SIG-M5 treated with dmso at 0.1 percent for 504 hours (cell line): ENCODE measurements around the gene KIF3A.

Experiments used
- DNase-seq: peaks from one replicate; lab custom pipeline; 2025; ENCODE audit not compliant: unreplicated experiment; lab: John Stamatoyannopoulos, UW

Gene KIF3A

DNA sequence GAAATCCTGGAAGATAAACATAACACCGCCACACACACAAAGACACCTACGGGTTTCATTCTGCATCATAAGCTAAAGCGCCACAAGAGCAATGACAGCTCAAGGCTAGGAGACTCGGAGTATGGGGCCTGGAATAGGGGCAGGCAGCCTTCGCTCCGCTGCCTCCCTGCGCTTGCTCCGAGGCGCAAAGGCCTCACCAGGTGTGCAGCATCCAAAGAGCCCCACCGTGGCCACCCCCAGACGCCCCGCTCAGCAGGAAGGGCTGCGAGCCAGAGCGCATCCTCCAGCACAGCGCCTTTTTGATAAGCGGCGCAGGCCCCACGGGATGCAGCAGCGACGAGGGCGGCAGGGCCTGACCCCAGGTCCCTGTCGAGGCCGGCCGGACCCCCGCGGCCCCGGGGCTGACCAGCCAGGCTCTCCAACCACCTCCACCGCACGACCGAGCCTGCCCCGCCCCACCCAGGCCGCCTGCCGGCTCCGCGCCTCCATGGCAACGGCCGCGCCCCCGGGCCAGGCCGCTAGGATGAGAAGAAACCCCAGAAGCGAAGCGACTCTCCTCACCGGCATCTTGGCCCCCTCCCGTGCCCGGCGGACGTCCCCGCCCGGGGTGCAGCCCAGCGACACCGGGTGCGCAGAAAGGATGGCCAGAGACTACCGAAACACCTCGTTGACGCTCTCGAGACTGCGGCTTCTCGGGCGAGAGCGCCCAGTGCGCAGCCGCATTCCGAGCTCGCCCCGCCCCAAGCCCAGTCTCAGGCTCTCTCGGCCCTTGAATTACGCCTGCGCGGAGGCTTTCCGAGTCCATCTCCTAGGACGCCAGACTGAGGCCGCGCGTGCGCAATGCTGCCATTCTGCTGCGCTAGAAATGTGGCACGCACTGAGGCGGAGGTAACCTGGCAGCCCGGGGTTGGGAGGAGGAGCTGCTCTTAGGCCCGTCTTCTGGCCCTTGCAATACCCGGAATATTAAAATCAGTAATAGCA is at the start of gene KIF3A:
TSS of gene KIF3A (minus strand) at position 694 of the 981 bp plus-strand sequence. CDS start at position 567, 127 bp downstream.
- peak; percentile 95 for DNase-seq

DNA sequence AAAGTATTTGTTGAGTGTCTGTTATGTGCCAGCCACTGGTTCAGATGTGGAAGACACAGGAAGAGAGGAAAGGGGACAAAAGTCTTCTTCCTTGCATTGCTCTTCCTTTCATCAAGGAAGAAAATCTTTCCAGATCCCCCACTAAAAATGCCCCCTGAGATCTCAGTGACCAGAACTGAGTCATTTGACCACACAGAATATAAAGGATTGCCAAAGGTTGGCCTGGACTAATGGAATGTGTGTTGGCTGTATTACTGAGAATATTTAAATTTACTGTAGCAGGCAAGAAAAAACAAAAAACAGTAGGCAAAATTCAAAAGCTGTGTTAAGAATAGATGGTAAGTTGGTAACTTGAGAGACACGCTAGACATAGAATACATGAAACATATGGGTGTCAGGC is 49.7 kb upstream of the KIF3A start:
- no peak for DNase-seq

DNA sequence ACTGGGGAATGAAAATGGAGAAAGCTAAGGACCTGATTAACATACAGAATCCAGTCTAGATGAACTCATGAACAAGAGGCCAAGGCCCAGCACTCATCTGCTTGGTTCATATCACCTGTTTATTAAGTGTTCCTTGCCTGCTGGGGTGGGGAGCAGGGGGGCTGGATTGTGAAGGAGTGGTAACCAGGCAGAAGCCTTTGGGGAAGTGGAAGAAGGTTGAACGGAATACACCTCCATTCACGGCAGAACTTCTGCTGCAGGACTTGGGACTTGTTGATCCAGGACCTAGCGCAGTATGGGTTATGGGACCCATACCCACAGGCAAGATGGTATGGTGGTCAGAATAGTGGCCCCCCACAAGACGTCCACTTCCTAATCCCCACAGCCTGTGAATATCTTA is 48.5 kb upstream of the KIF3A start:
- DNase-seq: no peak

GRCh38 chr5:132785365-132785764 is 48.0 kb upstream of the KIF3A start:
- DNase-seq: no peak

- DNase-seq: peak; percentile 67
These were observed 44.8 kb upstream of the KIF3A start for GRCh38 chr5:132782101-132782500.

- DNase-seq: no peak
These were observed 43.7 kb upstream of the KIF3A start for GRCh38 chr5:132781029-132781428.

DNA sequence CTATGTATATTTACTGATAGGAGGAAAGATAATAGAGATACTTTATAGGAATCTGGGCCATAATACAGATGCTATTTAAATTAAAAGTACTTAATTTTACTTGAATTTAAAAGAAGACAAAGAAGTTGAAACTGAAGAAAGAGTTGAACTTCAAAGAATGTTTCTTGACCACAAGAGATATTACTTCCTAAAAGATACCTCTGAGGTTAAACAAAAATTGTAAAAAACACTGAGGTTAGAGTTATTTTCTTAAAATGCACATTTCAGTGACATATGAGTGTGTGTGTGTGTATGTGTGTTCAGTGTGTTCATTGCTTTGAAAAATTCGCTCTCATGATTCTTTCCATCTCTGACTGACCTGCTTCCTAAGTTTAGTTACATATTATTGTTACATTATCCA is 43.2 kb upstream of the KIF3A start:
- DNase-seq: no peak

- no peak for DNase-seq
These were observed 42.6 kb upstream of the KIF3A start for GRCh38 chr5:132779961-132780360.

DNA sequence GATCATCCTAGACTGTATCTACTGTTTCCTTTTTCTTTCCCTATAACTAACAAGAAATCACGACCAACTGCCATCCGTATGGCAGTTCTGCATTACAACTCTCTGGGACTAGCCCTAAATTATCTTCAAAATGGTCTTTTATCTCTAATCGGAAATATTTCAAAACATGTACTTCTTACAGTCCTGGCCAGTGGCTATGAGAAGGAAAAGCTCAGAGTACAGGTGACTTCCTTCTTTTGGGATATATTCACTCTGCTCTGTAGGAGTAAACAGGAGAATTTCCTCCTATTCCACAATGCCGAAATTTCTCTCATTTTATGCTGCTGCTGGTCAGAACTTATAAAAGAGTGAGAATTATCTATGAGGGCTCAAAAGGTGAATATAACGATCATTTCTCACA is 41.5 kb upstream of the KIF3A start:
- no peak for DNase-seq

- DNase-seq: no peak
These were observed 40.8 kb upstream of the KIF3A start for GRCh38 chr5:132778129-132778528.

DNA sequence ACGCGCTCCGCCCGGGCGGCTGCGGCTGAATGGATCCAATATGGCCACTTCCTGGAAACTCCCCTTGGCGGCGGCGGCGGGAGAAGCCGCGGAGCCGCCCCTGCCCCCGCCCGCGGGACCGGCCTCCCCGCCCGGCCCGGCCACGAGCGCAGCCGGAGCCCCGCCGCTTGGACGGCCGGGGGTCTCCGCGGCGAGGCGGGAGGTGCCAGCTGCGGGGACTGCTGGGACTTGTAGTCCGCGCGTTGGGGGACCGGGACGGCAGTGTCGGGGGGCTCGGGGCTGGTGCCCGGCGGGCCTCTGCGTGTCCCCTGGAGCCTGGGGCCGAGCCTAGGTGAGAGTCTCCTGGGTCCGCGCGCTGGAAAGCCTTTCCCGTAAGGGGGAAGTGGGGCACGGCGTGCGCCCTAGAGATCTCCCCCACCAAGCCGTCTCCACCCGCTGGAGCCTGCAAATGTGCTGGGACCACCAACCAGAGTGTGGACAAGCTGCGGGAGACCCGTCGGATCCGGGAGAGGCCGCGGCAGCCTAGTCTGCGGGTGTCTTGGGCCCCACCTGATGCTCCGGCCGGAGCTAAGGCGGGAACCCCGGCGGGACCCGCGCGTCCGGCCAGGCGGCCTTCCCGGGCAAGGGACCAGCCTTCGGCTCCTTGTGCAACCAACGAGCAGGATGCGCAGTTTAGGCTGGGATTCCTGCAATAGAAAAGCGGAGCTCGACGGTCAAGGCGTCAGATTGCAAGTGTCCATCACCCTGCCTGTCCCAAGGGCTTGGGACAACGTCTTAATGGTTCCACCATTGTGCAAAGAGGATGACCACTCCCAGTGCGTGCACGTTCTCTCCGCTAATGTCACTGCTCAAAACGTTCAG is 40.1 kb upstream of the KIF3A start, which contains the start of gene SEPTIN8:
TSS of gene SEPTIN8 (minus strand) at position 31 of the 861 bp plus-strand sequence. CDS start 102 bp downstream, outside the sequence.
- peak; percentile 26 for DNase-seq

GRCh38 chr5:132776938-132777208 is 39.5 kb upstream of the KIF3A start:
- DNase-seq: no peak

GRCh38 chr5:132776131-132776937 is 39.0 kb upstream of the KIF3A start:
- no peak for DNase-seq

- no peak for DNase-seq
These were observed 38.2 kb upstream of the KIF3A start for GRCh38 chr5:132775476-132775961.

GRCh38 chr5:132774896-132775295 is 37.5 kb upstream of the KIF3A start:
- no peak for DNase-seq

- DNase-seq: no peak
These were observed 37.1 kb upstream of the KIF3A start for GRCh38 chr5:132774406-132774805.

DNA sequence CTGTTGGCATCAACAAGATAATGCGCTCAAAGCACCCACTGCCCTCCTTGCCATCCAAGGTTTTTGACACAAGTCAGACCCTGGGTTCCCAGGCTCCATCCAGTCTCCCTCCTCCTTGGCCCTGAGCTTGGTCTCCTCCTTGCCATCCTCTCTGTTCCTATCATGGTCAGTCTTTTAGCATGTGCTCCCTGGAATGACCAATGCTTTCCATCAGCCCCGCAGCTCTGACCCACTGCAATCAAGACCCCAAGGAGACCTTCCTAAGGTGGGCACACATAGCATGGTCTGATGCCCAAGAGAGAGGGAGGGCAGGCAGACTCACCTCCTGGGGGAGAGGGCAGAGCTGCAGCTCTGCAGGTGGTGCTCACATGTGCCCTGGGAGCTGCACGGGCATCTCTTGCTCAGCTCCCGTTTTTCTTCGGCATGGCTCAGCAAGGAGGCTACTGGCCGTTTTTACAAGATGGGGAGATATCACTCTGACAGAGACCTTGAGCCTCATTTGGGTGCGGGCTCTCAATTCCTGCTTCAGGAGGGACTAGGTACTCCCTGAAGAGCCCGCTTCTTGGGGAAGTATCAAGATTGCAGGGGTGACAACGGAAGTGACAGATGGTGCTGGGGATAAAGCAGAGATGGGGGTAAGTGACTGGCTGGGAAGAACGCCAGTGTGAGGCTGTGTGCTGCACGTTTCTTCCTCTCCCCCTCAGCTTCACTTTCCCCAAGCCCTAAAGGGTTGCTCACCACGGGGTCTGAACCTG is 36.4 kb upstream of the KIF3A start:
- no peak for DNase-seq

DNA sequence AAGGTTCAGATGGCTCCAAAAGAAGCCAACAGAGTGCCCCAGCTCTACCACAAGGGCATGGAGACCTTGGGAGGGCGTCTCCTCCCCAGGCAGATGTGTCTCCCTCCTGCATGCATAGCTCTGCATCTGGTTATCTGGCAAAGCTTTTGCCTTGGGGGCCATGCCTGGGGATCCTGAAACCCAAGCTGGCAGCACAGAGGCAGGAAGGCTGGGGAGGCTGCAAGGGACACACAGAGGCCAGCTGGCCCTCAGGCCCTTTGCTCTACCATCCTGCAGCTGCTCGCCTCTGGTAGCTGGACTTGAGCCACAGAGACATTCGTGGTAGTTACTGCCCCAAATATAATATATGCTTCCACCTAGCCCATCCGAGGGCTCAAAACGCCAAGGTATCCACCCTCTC is 35.8 kb upstream of the KIF3A start:
- no peak for DNase-seq

DNA sequence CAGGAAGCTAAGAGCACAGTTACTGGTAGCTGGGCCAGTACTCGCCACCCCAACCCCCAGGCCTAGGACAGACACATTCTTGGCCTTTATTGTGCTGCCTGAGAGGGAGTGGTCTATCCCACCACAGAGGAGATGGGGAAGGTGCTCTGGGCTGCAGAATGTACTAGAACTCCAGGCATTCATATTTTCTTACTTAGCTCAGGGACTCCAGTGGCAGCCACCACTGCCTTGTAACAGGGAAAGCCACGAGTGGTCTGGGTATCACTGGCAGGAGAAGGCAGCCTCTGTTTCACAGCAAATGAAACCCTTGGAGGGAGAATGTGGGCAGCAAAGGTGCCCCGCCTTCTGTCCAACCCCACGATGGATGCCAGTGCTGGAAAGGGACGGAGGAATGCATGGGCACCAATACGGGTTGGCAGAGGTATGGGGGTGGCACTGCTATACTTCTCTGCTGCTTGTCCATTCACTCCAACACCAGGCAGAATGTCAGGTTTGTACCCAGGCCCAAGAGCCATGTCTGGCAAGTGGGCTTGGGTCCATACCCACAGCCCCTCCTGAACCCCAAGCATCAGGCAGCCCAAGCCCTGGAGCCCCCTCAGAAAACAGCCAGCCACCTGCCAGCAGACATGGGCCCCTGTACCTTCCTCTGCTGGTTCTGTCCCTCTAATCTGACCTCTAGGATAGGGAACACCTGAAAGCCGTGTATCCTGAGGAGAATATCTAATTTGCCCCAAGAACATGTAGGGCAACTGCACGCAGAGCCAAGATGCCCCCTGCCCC is 35.1 kb upstream of the KIF3A start:
- no peak for DNase-seq
